Liver (tissue), 3 donors: ENCODE results near the gene ZXDC.

Experiments
- TAF1 ChIP-seq: conservative IDR thresholded peaks from 2 replicates; pipeline ENCODE4 v1.6.1; 2016; ENCODE audit warnings: antibody characterized with exemption, mild to moderate bottlenecking
- TF ChIP-seq, protein P1 (sequence below): fragments of 150-350 bp; IDR thresholded peaks from 2 replicates; pipeline ENCODE4 v1.5.1; 2017; ENCODE audit warnings: improper control_type of control experiment, low read depth, low read length; ENCODE audit not compliant: missing input control
- TF ChIP-seq, protein P2 (sequence below): IDR thresholded peaks from 2 replicates; pipeline ENCODE4 v1.6.1; 2016; ENCODE audit warnings: antibody characterized with exemption
- donor health status: healthy.
- donor health status: healthy.

DNA sequence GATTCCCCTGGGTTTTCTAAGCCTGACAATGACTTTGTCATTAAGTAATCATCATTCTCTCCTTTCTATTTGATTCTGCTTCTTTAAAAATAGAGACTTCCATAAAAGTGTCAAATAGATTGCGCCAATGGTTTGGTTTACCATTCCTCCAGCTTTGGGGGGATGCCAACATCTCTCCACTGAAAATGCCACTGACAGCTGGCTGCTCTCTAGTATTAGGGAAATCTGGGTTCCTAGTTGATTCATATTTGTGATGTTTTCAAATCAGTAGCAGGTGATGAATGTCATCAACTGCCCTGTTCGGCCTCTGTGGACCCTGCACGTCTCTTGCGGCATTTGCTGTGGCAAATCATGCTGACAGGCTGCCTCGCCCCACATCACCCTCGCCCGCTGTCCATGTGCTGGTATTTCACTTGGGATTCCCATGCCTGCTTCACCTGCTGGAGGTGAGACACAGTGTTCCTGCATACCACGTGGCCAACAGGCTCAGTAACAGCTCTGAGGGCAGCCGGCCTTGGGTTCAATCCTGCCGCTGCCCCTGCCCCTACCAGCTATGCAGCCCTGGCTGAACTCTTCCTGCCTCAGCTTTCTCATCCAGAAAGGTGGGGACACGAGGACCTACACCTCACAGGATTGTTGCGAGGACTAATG is 28.1 kb downstream of the ZXDC start:
- TF ChIP-seq, protein P1, sequence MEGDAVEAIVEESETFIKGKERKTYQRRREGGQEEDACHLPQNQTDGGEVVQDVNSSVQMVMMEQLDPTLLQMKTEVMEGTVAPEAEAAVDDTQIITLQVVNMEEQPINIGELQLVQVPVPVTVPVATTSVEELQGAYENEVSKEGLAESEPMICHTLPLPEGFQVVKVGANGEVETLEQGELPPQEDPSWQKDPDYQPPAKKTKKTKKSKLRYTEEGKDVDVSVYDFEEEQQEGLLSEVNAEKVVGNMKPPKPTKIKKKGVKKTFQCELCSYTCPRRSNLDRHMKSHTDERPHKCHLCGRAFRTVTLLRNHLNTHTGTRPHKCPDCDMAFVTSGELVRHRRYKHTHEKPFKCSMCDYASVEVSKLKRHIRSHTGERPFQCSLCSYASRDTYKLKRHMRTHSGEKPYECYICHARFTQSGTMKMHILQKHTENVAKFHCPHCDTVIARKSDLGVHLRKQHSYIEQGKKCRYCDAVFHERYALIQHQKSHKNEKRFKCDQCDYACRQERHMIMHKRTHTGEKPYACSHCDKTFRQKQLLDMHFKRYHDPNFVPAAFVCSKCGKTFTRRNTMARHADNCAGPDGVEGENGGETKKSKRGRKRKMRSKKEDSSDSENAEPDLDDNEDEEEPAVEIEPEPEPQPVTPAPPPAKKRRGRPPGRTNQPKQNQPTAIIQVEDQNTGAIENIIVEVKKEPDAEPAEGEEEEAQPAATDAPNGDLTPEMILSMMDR, result no peak
- no peak for TF ChIP-seq TAF1
- TF ChIP-seq, protein P2, sequence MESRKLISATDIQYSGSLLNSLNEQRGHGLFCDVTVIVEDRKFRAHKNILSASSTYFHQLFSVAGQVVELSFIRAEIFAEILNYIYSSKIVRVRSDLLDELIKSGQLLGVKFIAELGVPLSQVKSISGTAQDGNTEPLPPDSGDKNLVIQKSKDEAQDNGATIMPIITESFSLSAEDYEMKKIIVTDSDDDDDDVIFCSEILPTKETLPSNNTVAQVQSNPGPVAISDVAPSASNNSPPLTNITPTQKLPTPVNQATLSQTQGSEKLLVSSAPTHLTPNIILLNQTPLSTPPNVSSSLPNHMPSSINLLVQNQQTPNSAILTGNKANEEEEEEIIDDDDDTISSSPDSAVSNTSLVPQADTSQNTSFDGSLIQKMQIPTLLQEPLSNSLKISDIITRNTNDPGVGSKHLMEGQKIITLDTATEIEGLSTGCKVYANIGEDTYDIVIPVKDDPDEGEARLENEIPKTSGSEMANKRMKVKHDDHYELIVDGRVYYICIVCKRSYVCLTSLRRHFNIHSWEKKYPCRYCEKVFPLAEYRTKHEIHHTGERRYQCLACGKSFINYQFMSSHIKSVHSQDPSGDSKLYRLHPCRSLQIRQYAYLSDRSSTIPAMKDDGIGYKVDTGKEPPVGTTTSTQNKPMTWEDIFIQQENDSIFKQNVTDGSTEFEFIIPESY, result no peak
